Thyroid gland (tissue), 4 donors: Measurements from ENCODE around the gene BCL2L1.

Experiments used
- CTCF ChIP-seq, 6 experiments: fragments of 200-600 bp in 3 of 6; fragments of 450-650 bp in 3 of 6; sonication (generic) in 3 of 6; IDR thresholded peaks; one replicate each; pipeline ENCODE4 v1.5.1; 2016 to 2019; ENCODE audit warnings: antibody characterized with exemption in 6 of 6, mild to moderate bottlenecking in 2 of 6, inconsistent platforms in 1 of 6, moderate library complexity in 1 of 6
- POLR2A ChIP-seq, 2 donors: fragments of 450-650 bp; IDR thresholded peaks; one replicate each; pipeline ENCODE4 v1.6.1; 2017; ENCODE audit warnings: antibody characterized with exemption in 2 of 2, mild to moderate bottlenecking in 2 of 2, moderate library complexity in 1 of 2

DNA sequence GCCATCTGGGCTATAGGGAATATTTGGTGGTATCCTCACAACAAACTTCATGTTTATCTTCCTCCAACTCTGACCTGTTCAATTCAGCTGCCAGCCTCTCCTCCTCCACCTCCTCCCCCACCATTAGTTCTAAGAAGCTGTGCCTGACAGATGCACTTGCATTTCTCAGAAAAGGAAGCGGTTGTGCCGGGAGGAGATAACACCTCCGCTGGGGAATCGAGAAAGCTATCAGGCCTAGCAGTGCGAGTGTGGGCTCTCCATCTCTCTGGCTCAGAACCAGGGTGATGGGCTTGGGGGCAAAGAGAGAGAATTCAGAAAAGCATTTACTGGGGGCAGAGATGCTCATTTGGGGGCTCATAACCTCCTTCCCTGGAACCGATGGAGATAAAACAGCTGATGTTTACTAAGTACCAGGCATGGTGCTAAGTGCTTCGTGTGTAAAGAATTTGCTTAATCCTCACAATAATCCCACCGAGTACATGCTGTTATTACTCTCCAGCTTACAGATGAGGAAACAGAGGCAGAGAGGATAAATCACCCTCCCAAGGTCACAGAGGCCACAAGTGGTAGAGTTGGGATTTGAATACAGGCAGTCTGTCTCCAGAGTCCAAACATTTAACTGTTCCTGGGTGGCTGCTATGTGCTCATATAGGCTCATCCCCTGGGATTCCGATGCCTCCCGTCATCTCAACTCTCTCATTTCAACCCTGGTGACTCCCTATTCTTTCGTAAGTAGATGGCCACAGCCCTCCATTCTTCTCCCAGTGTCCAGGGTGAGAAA is 46.6 kb downstream of the BCL2L1 start:
- TF ChIP-seq CTCF (IDR thresholded peaks at IDR 0.05) (no peak), POLR2A (IDR thresholded peaks at IDR 0.05) (no peak)
